Measurements from ENCODE around the gene TPRX1. TPM values are rescaled to one million over a fixed set of nuclear protein-coding genes. Genes with fewer than 3 reads are reported as not detected.

Gene TPRX1
- total and polyA plus RNA-seq, 2 donors (not counting 3 experiments of a cell fraction or from before 2014, with no cell fraction given): not detected

DNA sequence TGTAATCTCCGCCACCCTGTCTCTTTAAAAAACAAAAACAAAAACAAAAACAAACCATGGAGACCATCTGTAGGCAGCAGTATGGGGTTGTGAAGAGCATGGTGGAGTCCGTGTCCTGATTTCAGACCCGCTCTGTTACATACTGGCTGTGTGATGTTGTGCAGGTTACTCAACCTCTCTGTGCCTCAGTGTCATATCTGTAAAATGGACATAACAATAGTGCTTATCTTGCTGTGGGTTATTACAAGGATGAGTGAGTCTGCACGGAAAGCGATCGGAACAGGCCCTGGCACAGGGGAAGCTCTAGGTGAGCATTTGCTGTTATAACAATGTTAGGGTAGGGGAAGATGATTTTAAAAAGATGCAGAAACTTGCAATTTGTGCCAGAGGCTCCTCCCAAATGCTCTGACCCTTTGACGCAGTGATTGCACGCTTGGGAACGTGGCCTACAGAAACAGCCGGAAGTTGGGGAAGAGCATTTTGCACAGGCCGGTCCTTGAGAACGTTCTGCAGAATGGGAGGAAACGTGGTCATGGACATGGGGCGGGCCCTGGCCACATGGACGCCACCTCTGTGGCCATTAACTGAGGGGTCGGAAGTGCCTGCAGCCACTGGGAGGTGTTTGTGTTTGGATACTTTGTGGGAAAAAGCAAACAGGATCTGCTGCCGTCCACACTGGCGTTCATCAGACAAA lies 41.6 kb downstream of the TPRX1 start:
- Histone ChIP-seq H4K20me1 (replicated peaks; ENCODE audit: control insufficient read depth, extremely low read depth, insufficient read depth, low read length) (no peaks in the 10 kb centered on the region), H3K4me1 (ENCODE audit: control insufficient read depth, extremely low read depth, insufficient read depth, low read length) (peaks cover 4% of the 10 kb centered on the region), H3K4me2 (ENCODE audit: insufficient read depth, low read length) (no peak overlapping the region), H3K79me2 (ENCODE audit: control insufficient read depth, insufficient read depth, low read length) (no peaks in the 10 kb centered on the region), H3K9me3 (replicated peaks; ENCODE audit: control insufficient read depth, insufficient read depth, low read length) (no peaks in the 10 kb centered on the region), H3K27me3 (ENCODE audit: control insufficient read depth in 2 of 2, insufficient read depth in 2 of 2, low read length in 2 of 2) (no peaks in the 10 kb centered on the region), H2AFZ (ENCODE audit: low read depth, low read length) (no peak overlapping the region), H3K4me3 (replicated peaks in 1 of 3; ENCODE audit: insufficient read depth in 1 of 3, low read depth in 1 of 3, low read length in 3 of 3) (no peak overlapping the region), H3K9me1 (replicated peaks; ENCODE audit: control insufficient read depth, extremely low read depth, insufficient read depth, low read length) (no peaks in the 10 kb centered on the region), H3K36me3 (ENCODE audit: control insufficient read depth in 2 of 2, extremely low read depth in 1 of 2, insufficient read depth in 2 of 2, low read length in 2 of 2) (peaks cover 0 to 7% of the 10 kb centered on the region in 2 experiments), H3K9ac (replicated peaks; ENCODE audit: extremely low read depth, insufficient read depth, low read length) (no peak overlapping the region), H3K27ac (ENCODE audit: insufficient read depth, low read depth, low read length) (no peak overlapping the region)
- TF ChIP-seq MYC (IDR thresholded peaks at IDR 0.05; ENCODE audit: low read depth, low read length) (peak; percentile 51), JUN (IDR thresholded peaks at IDR 0.05; ENCODE audit: borderline replicate concordance, insufficient read depth, insufficient read length, low read depth) (no peak), EZH2 (IDR thresholded peaks at IDR 0.05; ENCODE audit: borderline replicate concordance, low read depth, low read length, severe bottlenecking) (no peak), POLR2AphosphoS5 (IDR thresholded peaks at IDR 0.05; ENCODE audit: insufficient read depth, low read depth, low read length) (no peak), POLR2A (IDR thresholded peaks at IDR 0.05; ENCODE audit: low read depth, low read length) (no peak)
- TF ChIP-seq, protein P1, sequence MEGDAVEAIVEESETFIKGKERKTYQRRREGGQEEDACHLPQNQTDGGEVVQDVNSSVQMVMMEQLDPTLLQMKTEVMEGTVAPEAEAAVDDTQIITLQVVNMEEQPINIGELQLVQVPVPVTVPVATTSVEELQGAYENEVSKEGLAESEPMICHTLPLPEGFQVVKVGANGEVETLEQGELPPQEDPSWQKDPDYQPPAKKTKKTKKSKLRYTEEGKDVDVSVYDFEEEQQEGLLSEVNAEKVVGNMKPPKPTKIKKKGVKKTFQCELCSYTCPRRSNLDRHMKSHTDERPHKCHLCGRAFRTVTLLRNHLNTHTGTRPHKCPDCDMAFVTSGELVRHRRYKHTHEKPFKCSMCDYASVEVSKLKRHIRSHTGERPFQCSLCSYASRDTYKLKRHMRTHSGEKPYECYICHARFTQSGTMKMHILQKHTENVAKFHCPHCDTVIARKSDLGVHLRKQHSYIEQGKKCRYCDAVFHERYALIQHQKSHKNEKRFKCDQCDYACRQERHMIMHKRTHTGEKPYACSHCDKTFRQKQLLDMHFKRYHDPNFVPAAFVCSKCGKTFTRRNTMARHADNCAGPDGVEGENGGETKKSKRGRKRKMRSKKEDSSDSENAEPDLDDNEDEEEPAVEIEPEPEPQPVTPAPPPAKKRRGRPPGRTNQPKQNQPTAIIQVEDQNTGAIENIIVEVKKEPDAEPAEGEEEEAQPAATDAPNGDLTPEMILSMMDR (IDR thresholded peaks at IDR 0.05; ENCODE audit: extremely low read depth in 1 of 2, insufficient read depth in 1 of 2, low read depth in 1 of 2, low read length in 2 of 2): no peak
- TF ChIP-seq, protein P2, sequence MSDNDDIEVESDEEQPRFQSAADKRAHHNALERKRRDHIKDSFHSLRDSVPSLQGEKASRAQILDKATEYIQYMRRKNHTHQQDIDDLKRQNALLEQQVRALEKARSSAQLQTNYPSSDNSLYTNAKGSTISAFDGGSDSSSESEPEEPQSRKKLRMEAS (IDR thresholded peaks at IDR 0.05; ENCODE audit: insufficient read depth, insufficient read length): no peak
- ChIA-PET CTCF (interaction anchor here (1.5 to 7.3 kb wide), 2 partner anchors 26 to 50 kb away, joined by 3 to 169 read pairs; partner anchors contain the start of gene EHD2), POLR2A (interaction anchor here (0.7 kb wide), 1 partner anchor 24 kb away, joined by 3 read pairs; no protein-coding TSS in a partner anchor)
- no TSS peak for BruUV-seq (replicated peaks)
- intact Hi-C loops (cut with micrococcal nuclease): no loop called here
- dilution Hi-C loops (cut with MboI; ENCODE audit: extremely low pct_ligation_motif_present, low sequenced_read_pairs): no loop called here
- DNase-seq (ENCODE audit: low read depth, low spot score): peak; percentile 42
- FAIRE-seq: peak; percentile 80

All from endothelial cell of umbilical vein (primary cell).